SK-N-SH (cell line): ENCODE results near the gene MFAP1.
"Not testable (repeated sequence)": the region's sequence is repeated elsewhere in the genome, so short reads cannot be mapped to it uniquely, and the experiment has no call there.

Experiments used
- CTCF ChIP-seq: fragments of 200-600 bp; sonication (generic); IDR thresholded peaks from 2 replicates; pipeline ENCODE4 v1.6.1; 2017; ENCODE audit warnings: antibody characterized with exemption, mild to moderate bottlenecking, moderate library complexity
- EZH2phosphoT487 ChIP-seq: fragments of 200-600 bp; sonication (generic); IDR thresholded peaks from 2 replicates; pipeline ENCODE4 v1.6.1; 2017; ENCODE audit warnings: low read depth, mixed run types, mild to moderate bottlenecking, antibody characterized with exemption, moderate library complexity, borderline replicate concordance
- GATA2 ChIP-seq: sonication (generic); formaldehyde crosslinking; IDR thresholded peaks from 2 replicates; pipeline ENCODE4 v1.5.0; 2020; ENCODE audit warnings: mild to moderate bottlenecking, missing genetic modification reagents
- POLR2AphosphoS5 ChIP-seq: IDR thresholded peaks from 2 replicates; pipeline ENCODE4 v1.6.1; 2012; ENCODE audit warnings: low read depth, low read length
- SMC3 ChIP-seq: IDR thresholded peaks from 2 replicates; pipeline ENCODE4 v1.6.1; 2012; ENCODE audit warnings: low read depth, low read length, improper control_type of control experiment

DNA sequence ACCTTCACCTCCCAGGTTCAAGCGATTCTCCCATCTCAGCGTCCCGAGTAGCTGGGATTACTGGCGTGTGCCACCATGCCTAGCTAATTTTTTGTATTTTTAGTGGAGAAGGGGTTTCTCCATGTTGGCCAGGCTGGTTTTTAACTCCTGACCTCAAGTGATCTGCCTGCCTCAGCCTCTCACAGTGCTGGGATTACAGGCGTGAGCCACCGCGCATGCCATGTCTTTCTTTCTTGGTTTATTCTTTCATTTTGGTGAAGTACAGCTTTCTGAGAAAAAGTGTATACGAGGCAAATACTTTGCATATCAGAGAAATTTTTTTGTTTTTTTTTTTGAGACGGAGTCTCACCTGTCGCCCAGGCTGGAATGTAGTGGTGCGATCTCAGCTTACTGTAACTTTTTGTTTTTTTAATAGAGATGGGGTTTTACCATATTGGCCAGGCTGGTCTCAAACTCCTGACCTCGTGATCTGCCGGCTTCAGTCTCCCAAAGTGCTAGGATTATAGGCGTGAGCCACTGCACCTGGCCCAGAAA is 7.1 kb upstream of the MFAP1 start:
- not testable (repeated sequence) for TF ChIP-seq EZH2phosphoT487, SMC3, CTCF, POLR2AphosphoS5, GATA2
